MM.1S (cell line): ENCODE results near the gene PLXDC2.

Experiments used
- EZH2 ChIP-seq: fragments of 300-600 bp; sonication (generic); optimal IDR thresholded peaks from 2 replicates; pipeline ENCODE3; 2017; ENCODE audit warnings: low read depth, mild to moderate bottlenecking, antibody characterized with exemption, low read length, mixed read lengths
- EZH2phosphoT487 ChIP-seq: fragments of 300-600 bp; sonication (generic); IDR thresholded peaks from 2 replicates; pipeline ENCODE4 v1.6.1; 2018; ENCODE audit warnings: antibody characterized with exemption, low read length
- TF ChIP-seq, protein P1 (sequence below): fragments of 300-600 bp; sonication (generic); IDR thresholded peaks from 2 replicates; pipeline ENCODE4 v1.5.1; 2016; ENCODE audit warnings: antibody characterized with exemption, low read length, mixed read lengths

- TF ChIP-seq, protein P1, sequence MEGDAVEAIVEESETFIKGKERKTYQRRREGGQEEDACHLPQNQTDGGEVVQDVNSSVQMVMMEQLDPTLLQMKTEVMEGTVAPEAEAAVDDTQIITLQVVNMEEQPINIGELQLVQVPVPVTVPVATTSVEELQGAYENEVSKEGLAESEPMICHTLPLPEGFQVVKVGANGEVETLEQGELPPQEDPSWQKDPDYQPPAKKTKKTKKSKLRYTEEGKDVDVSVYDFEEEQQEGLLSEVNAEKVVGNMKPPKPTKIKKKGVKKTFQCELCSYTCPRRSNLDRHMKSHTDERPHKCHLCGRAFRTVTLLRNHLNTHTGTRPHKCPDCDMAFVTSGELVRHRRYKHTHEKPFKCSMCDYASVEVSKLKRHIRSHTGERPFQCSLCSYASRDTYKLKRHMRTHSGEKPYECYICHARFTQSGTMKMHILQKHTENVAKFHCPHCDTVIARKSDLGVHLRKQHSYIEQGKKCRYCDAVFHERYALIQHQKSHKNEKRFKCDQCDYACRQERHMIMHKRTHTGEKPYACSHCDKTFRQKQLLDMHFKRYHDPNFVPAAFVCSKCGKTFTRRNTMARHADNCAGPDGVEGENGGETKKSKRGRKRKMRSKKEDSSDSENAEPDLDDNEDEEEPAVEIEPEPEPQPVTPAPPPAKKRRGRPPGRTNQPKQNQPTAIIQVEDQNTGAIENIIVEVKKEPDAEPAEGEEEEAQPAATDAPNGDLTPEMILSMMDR, result no peak
- TF ChIP-seq EZH2phosphoT487, result no peak
- TF ChIP-seq EZH2, result no peak
Measured at GRCh38 chr10:20029523-20029922, 213.3 kb downstream of the PLXDC2 start.
